Measurements from ENCODE around the gene TPK1.

TPK1 gene

GRCh38 chr7:144628176-144628575 is 207.7 kb downstream of the TPK1 start:
- no peaks in the 10 kb centered on the region for H3K27me3 ChIP-seq (replicated peaks; ENCODE audit: control insufficient read depth, insufficient read depth, low read length)
- no peaks in the 10 kb centered on the region for H3K36me3 ChIP-seq (ENCODE audit: control insufficient read depth, insufficient read depth, low read length)
- no peak for DNase-seq (ENCODE audit: extremely low read depth, insufficient read length)
- no peak for TF ChIP-seq CTCF (IDR thresholded peaks at IDR 0.05; ENCODE audit: insufficient read depth, low read length, poor library complexity, severe bottlenecking)
- no peak overlapping the region for H3K4me3 ChIP-seq (replicated peaks; ENCODE audit: low read depth, low read length)

DNA sequence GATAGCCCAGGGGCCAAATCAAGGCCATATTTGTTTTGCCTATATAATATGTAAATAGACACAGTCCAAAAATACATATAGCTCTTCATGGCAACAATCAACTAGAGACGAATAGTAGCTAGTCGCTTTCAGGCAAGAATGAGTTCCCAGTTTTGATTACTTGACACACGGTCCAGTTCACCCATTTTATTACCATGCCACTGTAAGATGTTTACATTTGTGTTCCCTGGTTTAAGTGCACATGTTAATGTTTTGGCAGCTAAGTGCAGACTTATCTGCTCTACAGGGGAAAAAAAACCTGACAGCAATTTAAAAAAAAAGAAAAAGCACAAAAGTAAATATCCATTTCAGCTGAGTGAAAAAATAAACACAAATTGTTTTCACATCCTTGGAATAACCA is 213.1 kb downstream of the TPK1 start:
- DNase-seq (ENCODE audit: extremely low read depth, insufficient read length): no peak
- H3K27me3 ChIP-seq (replicated peaks; ENCODE audit: control insufficient read depth, insufficient read depth, low read length): no peaks in the 10 kb centered on the region
- H3K36me3 ChIP-seq (ENCODE audit: control insufficient read depth, insufficient read depth, low read length): no peaks in the 10 kb centered on the region
- no peak overlapping the region for H3K4me3 ChIP-seq (replicated peaks; ENCODE audit: low read depth, low read length)
- TF ChIP-seq CTCF (IDR thresholded peaks at IDR 0.05; ENCODE audit: insufficient read depth, low read length, poor library complexity, severe bottlenecking): no peak

GRCh38 chr7:144606261-144606660 is 229.6 kb downstream of the TPK1 start:
- Histone ChIP-seq H3K4me3 (replicated peaks; ENCODE audit: low read depth, low read length) (no peak overlapping the region), H3K27me3 (replicated peaks; ENCODE audit: control insufficient read depth, insufficient read depth, low read length) (no peaks in the 10 kb centered on the region), H3K36me3 (ENCODE audit: control insufficient read depth, insufficient read depth, low read length) (no peaks in the 10 kb centered on the region)
- no peak for DNase-seq (ENCODE audit: extremely low read depth, insufficient read length)
- TF ChIP-seq CTCF (IDR thresholded peaks at IDR 0.05; ENCODE audit: insufficient read depth, low read length, poor library complexity, severe bottlenecking): no peak

GRCh38 chr7:144596953-144597352 is 238.9 kb downstream of the TPK1 start:
- no peak for DNase-seq (ENCODE audit: extremely low read depth, insufficient read length)
- no peak overlapping the region for H3K4me3 ChIP-seq (replicated peaks; ENCODE audit: low read depth, low read length)
- no peak for TF ChIP-seq CTCF (IDR thresholded peaks at IDR 0.05; ENCODE audit: insufficient read depth, low read length, poor library complexity, severe bottlenecking)
- H3K27me3 ChIP-seq (replicated peaks; ENCODE audit: control insufficient read depth, insufficient read depth, low read length): no peaks in the 10 kb centered on the region
- H3K36me3 ChIP-seq (ENCODE audit: control insufficient read depth, insufficient read depth, low read length): no peaks in the 10 kb centered on the region

DNA sequence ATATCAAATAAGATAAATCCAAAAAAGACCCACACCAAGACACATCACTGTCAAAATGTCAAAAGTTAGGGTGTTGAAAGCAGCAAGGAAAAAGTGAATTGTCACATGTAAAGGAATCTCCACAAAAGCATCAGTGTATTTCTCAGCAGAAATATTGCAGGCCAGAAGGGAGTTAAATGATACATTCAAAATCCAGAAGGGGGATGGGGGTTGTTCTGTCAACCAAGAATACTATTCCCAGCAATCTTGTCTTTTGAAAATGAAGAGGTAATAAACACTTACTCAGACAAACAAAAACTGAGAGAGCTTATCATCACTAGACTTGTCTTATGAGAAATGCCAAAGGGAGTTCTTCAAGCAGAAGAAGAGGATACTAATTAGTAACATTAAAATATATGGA is 241.3 kb downstream of the TPK1 start:
- no peak for TF ChIP-seq CTCF (IDR thresholded peaks at IDR 0.05; ENCODE audit: insufficient read depth, low read length, poor library complexity, severe bottlenecking)
- no peak overlapping the region for H3K4me3 ChIP-seq (replicated peaks; ENCODE audit: low read depth, low read length)
- H3K36me3 ChIP-seq (ENCODE audit: control insufficient read depth, insufficient read depth, low read length): no peaks in the 10 kb centered on the region
- no peaks in the 10 kb centered on the region for H3K27me3 ChIP-seq (replicated peaks; ENCODE audit: control insufficient read depth, insufficient read depth, low read length)
- no peak for DNase-seq (ENCODE audit: extremely low read depth, insufficient read length)

DNA sequence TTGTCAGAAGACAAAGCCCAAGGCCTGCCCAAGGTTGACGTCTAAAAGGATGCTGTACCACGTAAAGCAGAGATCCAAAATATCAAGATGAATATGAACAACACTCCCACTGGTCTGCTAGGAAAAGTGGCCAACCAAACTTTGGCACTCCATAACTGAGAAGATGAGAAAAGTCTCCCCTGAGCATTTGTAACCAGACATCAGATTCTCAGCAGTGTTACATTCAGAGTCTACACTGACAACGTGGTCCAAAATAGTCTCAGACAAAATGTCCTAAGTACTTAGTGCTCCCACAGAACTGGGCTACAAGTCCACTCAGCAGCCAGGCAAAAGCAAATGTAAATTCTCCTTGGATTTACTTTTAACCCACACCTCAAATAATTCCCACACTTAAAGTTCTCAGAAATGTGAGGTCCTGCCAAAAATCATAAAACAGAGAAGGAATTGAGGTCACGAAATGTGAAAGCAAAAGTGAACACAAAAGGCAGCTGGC is 247.2 kb downstream of the TPK1 start:
- no peak overlapping the region for H3K4me3 ChIP-seq (replicated peaks; ENCODE audit: low read depth, low read length)
- DNase-seq (ENCODE audit: extremely low read depth, insufficient read length): no peak
- no peak for TF ChIP-seq CTCF (IDR thresholded peaks at IDR 0.05; ENCODE audit: insufficient read depth, low read length, poor library complexity, severe bottlenecking)

More for the DNA sequence above, 247.2 kb downstream of the TPK1 start:
- Histone ChIP-seq H3K36me3 (ENCODE audit: control insufficient read depth, insufficient read depth, low read length) (no peaks in the 10 kb centered on the region), H3K27me3 (replicated peaks; ENCODE audit: control insufficient read depth, insufficient read depth, low read length) (no peaks in the 10 kb centered on the region)
